C4-2B (cell line): Measurements from ENCODE around the gene TRPC3.

Experiments
- CTCF ChIP-seq: fragments of 450-650 bp; conservative IDR thresholded peaks from 2 replicates; pipeline ENCODE4 v1.5.1; 2017; ENCODE audit warnings: mild to moderate bottlenecking
- ZFX ChIP-seq: fragments of 450-650 bp; IDR thresholded peaks from 2 replicates; pipeline ENCODE4 v1.6.1; 2017

- no peak for TF ChIP-seq CTCF
- no peak for TF ChIP-seq ZFX
These were observed 38.2 kb downstream of the TRPC3 start for GRCh38 chr4:121913667-121914066.
